GM12865 (cell line): ENCODE measurements around the gene DNAAF5.

Source experiments
- DNase-seq: peaks from one replicate; pipeline ENCODE4 v3.0.0; 2010; ENCODE audit warnings: low read depth
- H3K4me3 ChIP-seq: 2 replicates; pipeline ENCODE4 v1.5.1; 2011; ENCODE audit warnings: mild to moderate bottlenecking, low read depth, low read length, control low read depth
- CTCF ChIP-seq: IDR thresholded peaks from 2 replicates; pipeline ENCODE4 v1.5.1; 2011; ENCODE audit warnings: low read length, control low read depth, low read depth, inconsistent platforms; ENCODE audit not compliant: insufficient read depth; ENCODE audit errors: missing control alignments

Gene DNAAF5

DNA sequence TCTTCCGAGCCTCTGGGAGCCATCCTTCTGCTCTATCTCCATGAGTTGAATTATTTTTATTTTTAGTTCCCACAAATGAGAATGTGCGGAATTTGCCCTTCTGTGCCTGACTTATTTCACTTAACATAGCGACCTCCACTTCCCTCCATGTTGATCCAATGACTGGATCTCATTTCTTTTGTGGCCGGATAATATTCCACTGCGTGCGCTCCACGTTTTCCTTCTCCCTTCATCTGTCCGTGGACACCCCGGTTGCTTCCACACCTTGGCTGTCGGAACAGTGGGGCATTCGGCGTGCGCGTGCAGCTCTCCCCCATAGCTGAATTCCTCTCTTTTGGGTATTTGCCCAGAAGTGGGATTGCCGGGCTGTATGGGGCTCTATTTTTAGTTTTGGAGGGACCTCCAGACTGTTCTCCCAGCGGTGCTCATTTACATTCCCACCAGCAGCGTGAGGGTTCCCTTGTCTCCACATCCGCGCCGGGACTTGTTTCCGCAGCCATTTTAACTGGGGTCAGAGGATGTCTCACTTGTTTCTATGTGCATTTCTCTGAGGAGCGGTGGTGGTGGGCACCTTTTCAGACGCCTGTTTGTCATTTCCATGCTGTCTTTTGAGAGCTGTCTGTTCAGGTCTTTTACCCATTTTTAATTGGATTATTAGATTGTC, 54.8 kb downstream of the DNAAF5 start:
- DNase-seq = no peak
- TF ChIP-seq CTCF = no peak

GRCh38 chr7:781936-782529, 55.5 kb downstream of the DNAAF5 start:
- no peak for TF ChIP-seq CTCF
- no peak for DNase-seq
- H3K4me3 ChIP-seq = no peak overlapping the region

More for the DNA sequence above, 54.8 kb downstream of the DNAAF5 start:
- no peak overlapping the region for H3K4me3 ChIP-seq

DNA sequence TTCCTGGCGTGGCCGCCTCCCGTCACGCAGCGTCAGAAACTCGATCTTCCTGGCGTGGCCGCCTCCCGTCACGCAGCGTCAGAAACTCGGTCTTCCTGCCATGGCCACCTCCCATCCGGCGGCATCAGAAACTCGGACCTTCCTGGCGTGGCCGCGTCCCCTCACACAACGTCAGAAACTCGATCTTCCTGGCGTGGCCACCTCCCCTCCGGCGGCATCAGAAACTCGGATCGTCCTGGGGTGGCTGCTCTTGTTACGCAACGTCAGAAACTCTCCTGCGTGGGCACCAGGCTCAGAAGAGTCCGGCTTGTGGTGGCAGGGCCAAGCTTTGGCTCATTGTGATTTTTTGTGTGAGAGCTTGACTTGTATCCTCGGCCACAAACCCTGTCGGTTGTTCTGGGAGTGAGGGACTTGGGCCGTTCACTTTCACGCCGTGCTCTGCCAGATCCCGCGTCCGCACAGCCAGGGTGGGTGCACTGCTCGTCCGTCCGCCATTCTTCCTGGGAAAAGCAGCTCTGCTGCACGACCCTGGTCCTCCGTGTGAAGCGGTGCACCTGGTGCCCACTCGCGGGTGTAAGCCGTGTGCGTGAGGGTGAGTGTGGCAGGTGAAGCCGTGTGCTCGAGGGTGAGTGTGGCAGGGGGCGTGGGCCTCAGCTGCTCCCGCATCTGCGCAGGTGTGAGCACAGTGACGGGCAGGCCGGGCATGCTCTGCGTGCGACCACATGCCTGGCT, 56.4 kb downstream of the DNAAF5 start:
- TF ChIP-seq CTCF = no peak
- H3K4me3 ChIP-seq = no peak overlapping the region

GRCh38 chr7:783556-784490, 57.3 kb downstream of the DNAAF5 start:
- no peak for TF ChIP-seq CTCF
- no peak for DNase-seq

More for the DNA sequence above, 56.4 kb downstream of the DNAAF5 start:
- DNase-seq = no peak

DNA sequence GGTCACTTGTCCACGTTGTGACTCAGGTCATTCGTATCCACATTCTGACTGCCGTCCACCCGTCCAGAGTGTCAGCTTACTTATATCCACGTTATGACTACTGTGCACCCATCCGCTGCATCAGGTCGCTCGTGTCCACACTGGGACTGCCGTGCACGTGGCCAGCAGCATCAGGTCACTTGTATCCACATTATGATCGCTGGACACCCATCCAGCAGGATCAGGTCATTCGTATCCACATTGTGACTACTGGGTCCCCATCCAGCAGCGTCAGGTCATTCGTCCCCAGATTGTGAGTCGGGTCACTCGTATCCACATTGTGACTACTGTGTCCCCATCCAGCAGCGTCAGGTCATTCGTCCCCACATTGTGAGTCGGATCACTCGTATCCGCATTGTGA, 58.5 kb downstream of the DNAAF5 start:
- no peak overlapping the region for H3K4me3 ChIP-seq
- TF ChIP-seq CTCF = no peak
- no peak for DNase-seq

More at GRCh38 chr7:783556-784490, 57.3 kb downstream of the DNAAF5 start:
- H3K4me3 ChIP-seq = no peak overlapping the region

DNA sequence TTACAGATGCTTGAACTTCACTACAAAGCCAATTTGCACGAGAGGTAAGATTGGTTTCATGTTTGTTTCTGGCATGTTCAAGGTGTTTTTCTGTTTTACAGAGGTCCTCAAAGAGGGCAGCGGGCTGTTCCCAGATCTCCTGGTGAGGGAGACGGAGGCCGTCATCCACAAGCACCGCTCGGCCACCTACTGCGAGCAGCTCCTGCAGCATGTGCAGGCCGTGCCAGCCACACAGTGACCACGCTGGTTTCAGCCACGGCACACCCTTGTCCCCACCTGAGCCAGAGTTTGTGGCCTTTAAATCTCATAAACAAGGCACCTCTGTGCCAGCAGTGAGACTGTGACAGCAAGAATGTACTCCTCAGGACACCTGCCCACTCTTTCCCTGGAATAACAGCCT, 58.9 kb downstream of the DNAAF5 start:
- no peak for DNase-seq
- H3K4me3 ChIP-seq = no peak overlapping the region
- no peak for TF ChIP-seq CTCF
